Upper lobe of left lung (tissue), 6 donors: ENCODE data around the gene IP6K2. TPM values are rescaled to one million over a fixed set of nuclear protein-coding genes. Genes with fewer than 3 reads are reported as not detected.

ENCODE experiments used
- ATAC-seq, 2 donors: fragments of 200-7000 bp; cut with Tn5 transposase; one replicate each; pipeline ENCODE4 v1.9.1; 2022; ENCODE audit warnings: mild to moderate bottlenecking in 2 of 2, moderate library complexity in 2 of 2; ENCODE audit not compliant: low FRiP score in 2 of 2
- DNase-seq, 2 donors: peaks; one replicate each; pipeline ENCODE4 v3.0.0-alpha.2; 2019 to 2020
- H3K27ac ChIP-seq, 4 donors: fragments of 200-600 bp; sonication (generic); one replicate each; pipeline ENCODE4 v1.5.1; 2016 to 2019
- H3K27me3 ChIP-seq, 4 donors: fragments of 200-600 bp; sonication (generic); one replicate each; pipeline ENCODE4 v1.5.1; 2017 to 2019
- H3K36me3 ChIP-seq, 4 donors: fragments of 200-600 bp; sonication (generic); one replicate each; pipeline ENCODE4 v1.5.1; 2016 to 2019
- H3K4me1 ChIP-seq, 4 donors: fragments of 200-600 bp; sonication (generic); one replicate each; pipeline ENCODE4 v1.5.1; 2018 to 2019
- H3K4me3 ChIP-seq, 4 donors: fragments of 200-600 bp; sonication (generic); one replicate each; pipeline ENCODE4 v1.5.1; 2017 to 2019; ENCODE audit warnings: mild to moderate bottlenecking in 2 of 4, moderate library complexity in 1 of 4
- H3K9me3 ChIP-seq, 4 donors: fragments of 200-600 bp; sonication (generic); one replicate each; pipeline ENCODE4 v1.5.1; 2018 to 2019
- EP300 ChIP-seq, 4 donors: sonication (generic); formaldehyde crosslinking; IDR thresholded peaks; one replicate each; pipeline ENCODE4 v1.5.1; 2017; ENCODE audit warnings: antibody characterized with exemption in 4 of 4, control low read depth in 2 of 4
- POLR2A ChIP-seq, 4 donors: fragments of 450-650 bp; IDR thresholded peaks; one replicate each; pipeline ENCODE4 v1.5.1; 2016 to 2017; ENCODE audit warnings: antibody characterized with exemption in 4 of 4, mild to moderate bottlenecking in 2 of 4
- POLR2AphosphoS5 ChIP-seq, 2 donors: sonication (generic); formaldehyde crosslinking; IDR thresholded peaks; one replicate each; pipeline ENCODE4 v1.5.1; 2017; ENCODE audit warnings: antibody characterized with exemption in 2 of 2
- WGBS, 2 donors: methylation state at CpG; one replicate each; pipeline ENCODE4 v1.1.5; 2017 to 2018; 5-methylcytosine and 5-hydroxymethylcytosine counted together
- total RNA-seq, 6 donors: library from RNA; depleted of rRNA in 4 of 6; stranded (reverse); fragments of >200 nt in 4 of 6; gene quantifications; one replicate each; pipeline versions ENCODE4 v1.1.0 to v1.2.1, GENCODE V29; 2016 to 2021
- TF ChIP-seq, protein P1 (sequence below), 6 experiments: fragments of 450-650 bp in 4 of 6; fragments of 200-600 bp in 2 of 6; sonication (generic) in 2 of 6; IDR thresholded peaks; one replicate each; pipeline ENCODE4 v1.5.1; 2016 to 2019; ENCODE audit warnings: antibody characterized with exemption in 6 of 6
- donor health status: DM: no; HTN: no; CAD: no; lungs with moderate emphysema.
- donor health status: DM: no; HTN: yes; CAD: no; lungs with severe emphysema.

IP6K2 gene
- total RNA-seq, 6 donors from 2014 or later: 53.3 to 106 (median 65.4) TPM

DNA sequence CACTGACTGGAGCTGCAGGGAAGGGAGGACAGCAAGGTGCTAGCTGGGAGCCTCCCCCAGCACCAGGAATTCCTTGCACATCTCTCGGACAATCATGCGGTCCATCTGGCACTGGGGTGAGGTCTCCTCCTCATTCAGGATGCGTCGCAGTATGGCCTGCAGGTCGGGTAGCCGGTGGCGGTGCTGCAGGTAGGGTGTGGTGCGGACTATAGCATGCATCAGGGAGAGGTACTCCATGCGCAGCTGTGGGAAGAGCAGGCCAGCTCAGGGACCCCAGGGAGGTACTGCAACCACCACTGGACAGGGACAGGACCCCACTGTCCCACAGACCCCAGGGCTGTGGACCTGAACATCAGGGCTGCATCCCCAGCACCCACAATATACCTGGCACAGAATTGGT lies 42.5 kb downstream of the IP6K2 start:
- H3K9me3 ChIP-seq: no peaks in the 10 kb centered on the region
- no peak overlapping the region for H3K4me3 ChIP-seq
- 88% methylated on average over 2 of the region's 9 CpGs; no CpG with 5 or more reads in 1 of the 2 donors for WGBS, 2 donors
- DNase-seq: no peak
- no peaks in the 10 kb centered on the region for H3K27me3 ChIP-seq
- ATAC-seq: peak in 1 of 2 donors; percentile 24
- H3K36me3 ChIP-seq: peaks cover 0 to 54% (median 13%) of the 10 kb centered on the region in 4 donors
- TF ChIP-seq POLR2AphosphoS5 (IDR thresholded peaks at IDR 0.05) (no peak), POLR2A (IDR thresholded peaks at IDR 0.05) (no peak), EP300 (IDR thresholded peaks at IDR 0.05) (no peak)
- TF ChIP-seq, protein P1, sequence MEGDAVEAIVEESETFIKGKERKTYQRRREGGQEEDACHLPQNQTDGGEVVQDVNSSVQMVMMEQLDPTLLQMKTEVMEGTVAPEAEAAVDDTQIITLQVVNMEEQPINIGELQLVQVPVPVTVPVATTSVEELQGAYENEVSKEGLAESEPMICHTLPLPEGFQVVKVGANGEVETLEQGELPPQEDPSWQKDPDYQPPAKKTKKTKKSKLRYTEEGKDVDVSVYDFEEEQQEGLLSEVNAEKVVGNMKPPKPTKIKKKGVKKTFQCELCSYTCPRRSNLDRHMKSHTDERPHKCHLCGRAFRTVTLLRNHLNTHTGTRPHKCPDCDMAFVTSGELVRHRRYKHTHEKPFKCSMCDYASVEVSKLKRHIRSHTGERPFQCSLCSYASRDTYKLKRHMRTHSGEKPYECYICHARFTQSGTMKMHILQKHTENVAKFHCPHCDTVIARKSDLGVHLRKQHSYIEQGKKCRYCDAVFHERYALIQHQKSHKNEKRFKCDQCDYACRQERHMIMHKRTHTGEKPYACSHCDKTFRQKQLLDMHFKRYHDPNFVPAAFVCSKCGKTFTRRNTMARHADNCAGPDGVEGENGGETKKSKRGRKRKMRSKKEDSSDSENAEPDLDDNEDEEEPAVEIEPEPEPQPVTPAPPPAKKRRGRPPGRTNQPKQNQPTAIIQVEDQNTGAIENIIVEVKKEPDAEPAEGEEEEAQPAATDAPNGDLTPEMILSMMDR (IDR thresholded peaks at IDR 0.05): no peak
- H3K27ac ChIP-seq: no peak overlapping the region
- no peaks in the 10 kb centered on the region for H3K4me1 ChIP-seq

- Histone ChIP-seq H3K4me3 (no peak overlapping the region), H3K27me3 (no peaks in the 10 kb centered on the region), H3K27ac (no peak overlapping the region), H3K9me3 (no peaks in the 10 kb centered on the region), H3K36me3 (peaks cover 0 to 34% (median 4%) of the 10 kb centered on the region in 4 donors), H3K4me1 (no peaks in the 10 kb centered on the region)
- WGBS, 2 donors: 59 to 64% methylated on average over 1 of the region's 1 CpG
- no peak for DNase-seq
- no peak for ATAC-seq
- TF ChIP-seq EP300 (IDR thresholded peaks at IDR 0.05) (no peak), POLR2A (IDR thresholded peaks at IDR 0.05) (no peak), POLR2AphosphoS5 (IDR thresholded peaks at IDR 0.05) (no peak)
- TF ChIP-seq, protein P1 (IDR thresholded peaks at IDR 0.05): no peak
These were observed 44.5 kb downstream of the IP6K2 start for GRCh38 chr3:48672522-48672921.

DNA sequence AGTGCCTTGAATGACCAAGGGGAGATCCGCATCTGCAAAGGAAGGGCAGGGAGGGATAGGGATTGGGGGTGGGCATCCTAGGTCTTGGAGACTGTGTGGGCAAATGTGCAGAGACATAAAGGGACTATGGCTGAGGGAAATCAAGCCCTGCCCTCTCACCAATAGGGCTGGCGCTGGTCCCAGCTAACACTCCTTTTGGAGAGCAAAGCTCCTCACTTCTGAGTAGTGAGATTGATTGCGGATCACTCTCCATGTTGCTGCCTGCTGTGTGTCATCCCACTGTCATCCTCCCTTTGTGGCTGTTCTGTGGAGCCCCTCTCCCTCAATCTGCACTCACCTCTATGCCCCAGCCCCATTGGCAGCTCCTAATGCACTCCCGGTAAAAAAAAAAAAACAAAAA lies 52.1 kb downstream of the IP6K2 start:
- Histone ChIP-seq H3K27me3 (peaks cover 0 to 31% (median 8%) of the 10 kb centered on the region in 4 donors), H3K36me3 (no peaks in the 10 kb centered on the region), H3K4me3 (no peak overlapping the region), H3K4me1 (peaks cover 20 to 37% (median 29%) of the 10 kb centered on the region in 4 donors), H3K27ac (no peak overlapping the region), H3K9me3 (no peaks in the 10 kb centered on the region)
- ATAC-seq (no peak), DNase-seq (no peak)
- 84 to 98% methylated on average over 3 to 4 of the region's 4 CpGs for WGBS, 2 donors
- no peak for TF ChIP-seq POLR2A (IDR thresholded peaks at IDR 0.05)
- TF ChIP-seq, protein P1 (IDR thresholded peaks at IDR 0.05): no peak
- TF ChIP-seq POLR2AphosphoS5 (IDR thresholded peaks at IDR 0.05): no peak

GRCh38 chr3:48664313-48664644 lies 52.7 kb downstream of the IP6K2 start:
- Histone ChIP-seq H3K9me3 (no peaks in the 10 kb centered on the region), H3K36me3 (no peaks in the 10 kb centered on the region), H3K4me3 (peak overlapping the region in 1 of 4 donors; percentile 55), H3K27me3 (peaks cover 0 to 33% (median 8%) of the 10 kb centered on the region in 4 donors), H3K27ac (peak overlapping the region in 1 of 4 donors; percentile 58), H3K4me1 (peaks cover 20 to 37% (median 29%) of the 10 kb centered on the region in 4 donors)
- TF ChIP-seq, protein P1 (IDR thresholded peaks at IDR 0.05): peak in 1 of 6 experiments; percentile 17
- no peak for TF ChIP-seq EP300 (IDR thresholded peaks at IDR 0.05)
- no peak for ATAC-seq
- DNase-seq: no peak
- 64 to 70% methylated on average over 10 to 11 of the region's 11 CpGs for WGBS, 2 donors
